HepG2 (cell line): Measurements from ENCODE around the gene TNNI2. TPM values are rescaled to one million over a fixed set of nuclear protein-coding genes. Genes with fewer than 3 reads are reported as not detected.

ENCODE experiments used
- AFF4 ChIP-seq: sonication (generic); formaldehyde crosslinking; IDR thresholded peaks from 2 replicates; pipeline ENCODE4 v1.4.0; 2020; ENCODE audit warnings: missing genetic modification reagents
- AGO1 ChIP-seq: fragments of 200-400 bp; formaldehyde crosslinking; IDR thresholded peaks from 2 replicates; pipeline ENCODE4 v1.6.1; 2017; ENCODE audit warnings: mild to moderate bottlenecking, low read depth, low read length, moderate library complexity; ENCODE audit not compliant: poor library complexity, severe bottlenecking
- DRAP1 ChIP-seq: IDR thresholded peaks from 2 replicates; pipeline ENCODE4 v1.6.1; 2016; ENCODE audit warnings: missing genetic modification reagents, missing compliant biosample characterization
- HNF1A ChIP-seq, 2 experiments: sonication (generic) in 1 of 2; formaldehyde crosslinking in 1 of 2; IDR thresholded peaks; 2 replicates each; pipeline versions ENCODE4 v1.4.0 to v1.6.1; 2016 to 2020; ENCODE audit warnings: borderline replicate concordance in 1 of 2, low read depth in 1 of 2, mild to moderate bottlenecking in 1 of 2, missing genetic modification reagents in 1 of 2
- NFKB2 ChIP-seq: sonication (generic); formaldehyde crosslinking; IDR thresholded peaks from 2 replicates; pipeline ENCODE4 v1.4.0; 2020; ENCODE audit warnings: missing genetic modification reagents, borderline replicate concordance
- PATZ1 ChIP-seq: sonication (generic); formaldehyde crosslinking; IDR thresholded peaks from 2 replicates; pipeline ENCODE4 v1.4.0; 2020; ENCODE audit warnings: missing genetic modification reagents
- PITX1 ChIP-seq: sonication (generic); formaldehyde crosslinking; IDR thresholded peaks from 2 replicates; pipeline ENCODE4 v1.5.1; 2020; ENCODE audit warnings: mild to moderate bottlenecking, missing genetic modification reagents
- XRCC5 ChIP-seq: fragments of 200-400 bp; formaldehyde crosslinking; optimal IDR thresholded peaks from 2 replicates; pipeline ENCODE3; 2017; ENCODE audit warnings: mild to moderate bottlenecking, low read length
- ZBTB34 ChIP-seq: sonication (generic); formaldehyde crosslinking; IDR thresholded peaks from 2 replicates; pipeline ENCODE4 v1.8.0; 2022; ENCODE audit warnings: mild to moderate bottlenecking, missing genetic modification reagents
- ZNF337 ChIP-seq: sonication (generic); formaldehyde crosslinking; IDR thresholded peaks from 2 replicates; pipeline ENCODE4 v1.5.1; 2020; ENCODE audit warnings: missing genetic modification reagents, low read depth, mild to moderate bottlenecking, borderline replicate concordance
- ZNF574 ChIP-seq: sonication (generic); formaldehyde crosslinking; IDR thresholded peaks from 2 replicates; pipeline ENCODE4 v1.4.0; 2020; ENCODE audit warnings: missing genetic modification reagents
- polyA plus RNA-seq, 8 experiments: library from polyadenylated mRNA; depleted of rRNA in 3 of 8; stranded (reverse) in 7 of 8; unstranded in 1 of 8; fragments of >200 nt; fragmentation: Illumina TruSeq in 4 of 8; extraction: Trizol in 4 of 8; gene quantifications; 2 replicates each; pipeline versions ENCODE4 v1.2.1 to v1.2.3, GENCODE V29; 2011 to 2016; ENCODE audit warnings: low read depth in 4 of 8, missing spikeins in 1 of 8, mixed read lengths in 1 of 8; ENCODE audit not compliant: insufficient read depth in 1 of 8
- total RNA-seq, 5 experiments: library from RNA; depleted of rRNA; stranded (reverse); fragments of >200 nt; fragmentation: Illumina TruSeq; extraction: Trizol; gene quantifications; 2 replicates each; pipeline ENCODE4 v1.2.3, GENCODE V29; 2016; ENCODE audit warnings: low read depth in 1 of 5

TNNI2 gene
- total and polyA plus RNA-seq, 2 of the 13 experiments (the other 11 are each of a cell fraction or from before 2014, with no cell fraction given): 7.2 to 12.0 TPM

GRCh38 chr11:1827095-1827813 lies 11.5 kb upstream of the TNNI2 start (continued):
- TF ChIP-seq AFF4 (CRISPR knock-in tag) (no peak), AGO1 (no peak), ZNF574 (CRISPR knock-in tag) (no peak; the same call in none of the 2 replicates), HNF1A (IDR thresholded peaks at IDR 0.05; ENCODE audit: low read depth) (no peak), HNF1A (CRISPR knock-in tag; IDR thresholded peaks at IDR 0.05; ENCODE audit: borderline replicate concordance) (peak; percentile 65; the same call in 1 of the 2 replicates), ZNF337 (CRISPR knock-in tag) (peak; percentile 39; the same call in 1 of the 2 replicates), NFKB2 (CRISPR knock-in tag) (0 out of 2 replicates have a peak, but pooled peaks have one; percentile 41), PITX1 (CRISPR knock-in tag) (0 out of 2 replicates have a peak, but pooled peaks have one; percentile 16), PATZ1 (CRISPR knock-in tag) (peak; percentile 81), DRAP1 (CRISPR knock-in tag) (peak; percentile 46; the same call in 1 of the 2 replicates), ZBTB34 (peak; percentile 85; the same call in 1 of the 2 replicates), XRCC5 (peak; percentile 20)
